PC-3 (cell line): ENCODE results near the gene SAFB. TPM values are rescaled to one million over a fixed set of nuclear protein-coding genes. Genes with fewer than 3 reads are reported as not detected.

Source experiments
- ATAC-seq: fragments of 200-7000 bp; cut with Tn5 transposase; 2 replicates; pipeline ENCODE4 v1.9.1; 2020; ENCODE audit warnings: mild to moderate bottlenecking, moderate library complexity
- BruUV-seq: library from RNA; stranded (reverse); fragments of 400-500 nt; replicated peaks from 2 replicates; lab custom pipeline; 2021; lab: Mats Ljungman, UMichigan
- CTCF ChIA-PET: fragments of 300-600 bp; sonication (Branson Sonifier 250); formaldehyde crosslinking; loops from one replicate; lab custom pipeline; 2022; ENCODE audit warnings: antibody characterized with exemption; lab: Charles Lee
- POLR2A ChIA-PET: fragments of 300-600 bp; sonication (Branson Sonifier 250); formaldehyde crosslinking; loops from one replicate; lab custom pipeline; 2022; ENCODE audit warnings: antibody characterized with exemption; ENCODE audit not compliant: unreplicated experiment; lab: Charles Lee
- DNase-seq: peaks from one replicate; pipeline ENCODE4 v3.0.0-alpha.2; 2015
- H2AFZ ChIP-seq: fragments of 300-600 bp; sonication (generic); 2 replicates; pipeline ENCODE4 v1.6.0; 2016; ENCODE audit warnings: antibody characterized with exemption, low read length
- H3F3A ChIP-seq: fragments of 300-600 bp; sonication (generic); one replicate; pipeline ENCODE4 v1.6.0; 2017; ENCODE audit warnings: antibody characterized with exemption, low read length, control low read depth, mild to moderate bottlenecking; ENCODE audit not compliant: unreplicated experiment
- H3K27ac ChIP-seq: fragments of 300-600 bp; sonication (generic); 2 replicates; pipeline ENCODE4 v1.5.1; 2016; ENCODE audit warnings: mild to moderate bottlenecking, low read length
- H3K27me3 ChIP-seq: fragments of 300-600 bp; sonication (generic); 2 replicates; pipeline ENCODE4 v1.6.1; 2016; ENCODE audit warnings: low read length, mixed read lengths
- H3K36me3 ChIP-seq: fragments of 300-600 bp; sonication (generic); 2 replicates; pipeline ENCODE4 v1.6.1; 2016; ENCODE audit warnings: low read depth, mixed run types, low read length, mixed read lengths
- H3K4me1 ChIP-seq: fragments of 300-600 bp; sonication (generic); 2 replicates; pipeline ENCODE4 v1.5.1; 2016; ENCODE audit warnings: low read length; ENCODE audit not compliant: insufficient read depth
- H3K4me2 ChIP-seq: fragments of 300-600 bp; sonication (generic); 2 replicates; pipeline ENCODE4 v1.6.0; 2016; ENCODE audit warnings: low read length
- H3K4me3 ChIP-seq: fragments of 300-600 bp; sonication (generic); 2 replicates; pipeline ENCODE4 v1.5.1; 2016; ENCODE audit warnings: mild to moderate bottlenecking, low read length, mixed read lengths
- H3K79me2 ChIP-seq: fragments of 300-600 bp; sonication (generic); 2 replicates; pipeline ENCODE4 v1.6.1; 2017; ENCODE audit warnings: low read length, mixed read lengths
- H3K9ac ChIP-seq: fragments of 300-600 bp; sonication (generic); 2 replicates; pipeline ENCODE4 v1.6.0; 2016; ENCODE audit warnings: mild to moderate bottlenecking, low read length
- H3K9me2 ChIP-seq: fragments of 300-600 bp; sonication (generic); replicated peaks from 2 replicates; pipeline ENCODE4 v1.6.1; 2016; ENCODE audit warnings: mixed run types, low read length, mixed read lengths
- H3K9me3 ChIP-seq: fragments of 300-600 bp; sonication (generic); 2 replicates; pipeline ENCODE4 v1.6.1; 2016; ENCODE audit warnings: low read length, mixed read lengths
- H4K20me1 ChIP-seq: fragments of 300-600 bp; sonication (generic); 2 replicates; pipeline ENCODE4 v1.6.1; 2016; ENCODE audit warnings: low read length, mixed read lengths
- CTCF ChIP-seq: fragments of 300-600 bp; sonication (generic); conservative IDR thresholded peaks from 2 replicates; pipeline ENCODE4 v1.5.1; 2017; ENCODE audit warnings: antibody characterized with exemption, low read depth, mild to moderate bottlenecking, low read length
- EZH2 ChIP-seq: fragments of 300-600 bp; sonication (generic); IDR thresholded peaks from one replicate; pipeline ENCODE4 v1.6.1; 2017; ENCODE audit warnings: antibody characterized with exemption, mild to moderate bottlenecking, low read length; ENCODE audit not compliant: unreplicated experiment
- EZH2phosphoT487 ChIP-seq: fragments of 300-600 bp; sonication (generic); IDR thresholded peaks from 2 replicates; pipeline ENCODE4 v1.6.1; 2018; ENCODE audit warnings: mild to moderate bottlenecking, antibody characterized with exemption, low read length, borderline replicate concordance
- intact Hi-C: fragments of 100-400 bp; cut with micrococcal nuclease; formaldehyde crosslinking; loops from 2 replicates; pipeline ENCODE4 v1.9.0; 2023
- total RNA-seq: library from RNA; depleted of rRNA; stranded (reverse); fragments of >200 nt; gene quantifications from 2 replicates; pipeline ENCODE4 v1.2.3, GENCODE V29; 2014

The SAFB gene
- total RNA-seq, 1 experiment from 2014 or later, result 94.9 TPM

- peaks cover 13% of the 10 kb centered on the region for H3K79me2 ChIP-seq
- TF ChIP-seq EZH2phosphoT487 (no peak), CTCF (no peak), EZH2 (no peak)
- no peak for ATAC-seq
- ChIA-PET POLR2A (interaction anchor here (0.5 kb wide), 1 partner anchor 308 kb away, joined by 10 read pairs; no protein-coding TSS in a partner anchor), CTCF (interaction anchor here (0.6 kb wide), 1 partner anchor 14 kb away, joined by 3 read pairs; the partner anchor contains the start of gene RPL36)
- intact Hi-C loops, result no loop called here
- BruUV-seq, result no TSS peak
- H3K4me3 ChIP-seq, result no peak overlapping the region
- H3K4me1 ChIP-seq, result peaks cover 8% of the 10 kb centered on the region; the same call in 1 of the 2 replicates
- H3K27ac ChIP-seq, result no peak overlapping the region
- no peaks in the 10 kb centered on the region for H3F3A ChIP-seq
- no peak overlapping the region for H3K9ac ChIP-seq
- H3K9me2 ChIP-seq, result no peaks in the 10 kb centered on the region
- no peaks in the 10 kb centered on the region for H4K20me1 ChIP-seq
- no peak overlapping the region for H2AFZ ChIP-seq
- no peak for DNase-seq
- no peaks in the 10 kb centered on the region for H3K27me3 ChIP-seq
- no peak overlapping the region for H3K4me2 ChIP-seq
- no peaks in the 10 kb centered on the region for H3K9me3 ChIP-seq
- H3K36me3 ChIP-seq, result no peaks in the 10 kb centered on the region; the same call in 1 of the 2 replicates
Observed at GRCh38 chr19:5676105-5676771, 53.4 kb downstream of the SAFB start.

GRCh38 chr19:5676772-5677105, 53.9 kb downstream of the SAFB start:
- H3K27ac ChIP-seq, result no peak overlapping the region
- intact Hi-C loops, result no loop called here
- H3K36me3 ChIP-seq, result no peaks in the 10 kb centered on the region; the same call in 1 of the 2 replicates
- no peak overlapping the region for H3K4me2 ChIP-seq
- TF ChIP-seq EZH2phosphoT487 (no peak), EZH2 (no peak), CTCF (no peak)
- DNase-seq (no peak), ATAC-seq (no peak)
- H4K20me1 ChIP-seq, result no peaks in the 10 kb centered on the region
- H3K4me3 ChIP-seq, result no peak overlapping the region
- BruUV-seq, result no TSS peak
- H3F3A ChIP-seq, result no peaks in the 10 kb centered on the region
- no peaks in the 10 kb centered on the region for H3K9me2 ChIP-seq
- H3K9me3 ChIP-seq, result no peaks in the 10 kb centered on the region
- H3K9ac ChIP-seq, result no peak overlapping the region
- H3K79me2 ChIP-seq, result peaks cover 13% of the 10 kb centered on the region
- CTCF ChIA-PET, result no interaction called here
- no peak overlapping the region for H2AFZ ChIP-seq
- no peaks in the 10 kb centered on the region for H3K27me3 ChIP-seq
- H3K4me1 ChIP-seq, result peaks cover 8% of the 10 kb centered on the region; the same call in 1 of the 2 replicates
- POLR2A ChIA-PET, result interaction anchor here (0.5 kb wide), 1 partner anchor 309 kb away, joined by 10 read pairs; no protein-coding TSS in a partner anchor

GRCh38 chr19:5677136-5677535, 54.3 kb downstream of the SAFB start:
- Histone ChIP-seq H2AFZ (no peak overlapping the region), H3F3A (no peaks in the 10 kb centered on the region), H3K9me3 (no peaks in the 10 kb centered on the region), H3K4me1 (peaks cover 8% of the 10 kb centered on the region; the same call in 1 of the 2 replicates), H3K9ac (no peak overlapping the region), H3K4me2 (no peak overlapping the region), H3K36me3 (no peaks in the 10 kb centered on the region), H4K20me1 (no peaks in the 10 kb centered on the region), H3K9me2 (no peaks in the 10 kb centered on the region), H3K4me3 (no peak overlapping the region), H3K79me2 (peaks cover 13% of the 10 kb centered on the region), H3K27ac (no peak overlapping the region), H3K27me3 (no peaks in the 10 kb centered on the region)
- intact Hi-C loops, result no loop called here
- BruUV-seq, result no TSS peak
- no peak for ATAC-seq
- CTCF ChIA-PET, result no interaction called here
- TF ChIP-seq CTCF (no peak), EZH2 (no peak), EZH2phosphoT487 (no peak)
- POLR2A ChIA-PET, result no interaction called here
- no peak for DNase-seq
